GM12878 (cell line): ENCODE data around the gene IFITM5.

Source experiments
- BHLHE40 ChIP-seq, 2 experiments: fragments of 450-650 bp in 1 of 2; IDR thresholded peaks; 2 replicates each; pipeline ENCODE4 v1.6.1; 2011 to 2017; ENCODE audit warnings: low read depth in 2 of 2, borderline replicate concordance in 1 of 2, improper control_type of control experiment in 1 of 2, low read length in 1 of 2, mild to moderate bottlenecking in 1 of 2
- CHD2 ChIP-seq: IDR thresholded peaks from 2 replicates; pipeline ENCODE4 v1.6.1; 2011; ENCODE audit warnings: low read depth, low read length, improper control_type of control experiment, borderline replicate concordance
- EGR1 ChIP-seq, 2 experiments: IDR thresholded peaks; 1 replicate in 1 of 2; 2 replicates in 1 of 2; pipeline ENCODE4 v1.6.1; 2011 to 2012; ENCODE audit warnings: low read depth in 2 of 2, low read length in 2 of 2, borderline replicate concordance in 1 of 2, mild to moderate bottlenecking in 1 of 2, moderate library complexity in 1 of 2
- EP300 ChIP-seq, 2 experiments: fragments of 150-350 bp in 1 of 2; IDR thresholded peaks; 2 replicates each; pipeline ENCODE4 v1.6.1; 2011 to 2012; ENCODE audit warnings: low read depth in 2 of 2, low read length in 2 of 2, borderline replicate concordance in 1 of 2, improper control_type of control experiment in 1 of 2, inconsistent platforms in 1 of 2; ENCODE audit not compliant: control insufficient read depth in 1 of 2
- MYC ChIP-seq: IDR thresholded peaks from 2 replicates; pipeline ENCODE4 v1.6.1; 2011; ENCODE audit warnings: mild to moderate bottlenecking, low read length, moderate library complexity, inconsistent platforms; ENCODE audit not compliant: insufficient read depth, insufficient replicate concordance, insufficient read length, severe bottlenecking
- POLR2A ChIP-seq: IDR thresholded peaks from 2 replicates; pipeline ENCODE4 v1.6.1; 2011; ENCODE audit warnings: low read depth, mild to moderate bottlenecking, low read length
- POLR2AphosphoS5 ChIP-seq: IDR thresholded peaks from 2 replicates; pipeline ENCODE4 v1.6.1; 2011; ENCODE audit warnings: mild to moderate bottlenecking, low read length, inconsistent platforms
- TF ChIP-seq, protein P1 (sequence below), 3 experiments: IDR thresholded peaks in 2 of 3; conservative IDR thresholded peaks in 1 of 3; 2 replicates each; pipeline ENCODE4 v1.5.1; 2011; ENCODE audit warnings: low read depth in 3 of 3, low read length in 3 of 3, mild to moderate bottlenecking in 3 of 3, control low read depth in 2 of 3, moderate library complexity in 2 of 3, inconsistent platforms in 1 of 3, mixed read lengths in 1 of 3; ENCODE audit not compliant: control insufficient read depth in 2 of 3, insufficient read depth in 1 of 3; ENCODE audit errors: extremely low read depth in 1 of 3
- TF ChIP-seq, protein P2 (sequence below): IDR thresholded peaks from 2 replicates; pipeline ENCODE4 v1.6.1; 2012; ENCODE audit warnings: low read depth, low read length, improper control_type of control experiment
- TF ChIP-seq, protein P3 (sequence below): fragments of 450-650 bp; IDR thresholded peaks from 2 replicates; pipeline ENCODE4 v1.6.1; 2018; ENCODE audit warnings: mild to moderate bottlenecking, low read depth, moderate library complexity; ENCODE audit not compliant: partially characterized antibody

DNA sequence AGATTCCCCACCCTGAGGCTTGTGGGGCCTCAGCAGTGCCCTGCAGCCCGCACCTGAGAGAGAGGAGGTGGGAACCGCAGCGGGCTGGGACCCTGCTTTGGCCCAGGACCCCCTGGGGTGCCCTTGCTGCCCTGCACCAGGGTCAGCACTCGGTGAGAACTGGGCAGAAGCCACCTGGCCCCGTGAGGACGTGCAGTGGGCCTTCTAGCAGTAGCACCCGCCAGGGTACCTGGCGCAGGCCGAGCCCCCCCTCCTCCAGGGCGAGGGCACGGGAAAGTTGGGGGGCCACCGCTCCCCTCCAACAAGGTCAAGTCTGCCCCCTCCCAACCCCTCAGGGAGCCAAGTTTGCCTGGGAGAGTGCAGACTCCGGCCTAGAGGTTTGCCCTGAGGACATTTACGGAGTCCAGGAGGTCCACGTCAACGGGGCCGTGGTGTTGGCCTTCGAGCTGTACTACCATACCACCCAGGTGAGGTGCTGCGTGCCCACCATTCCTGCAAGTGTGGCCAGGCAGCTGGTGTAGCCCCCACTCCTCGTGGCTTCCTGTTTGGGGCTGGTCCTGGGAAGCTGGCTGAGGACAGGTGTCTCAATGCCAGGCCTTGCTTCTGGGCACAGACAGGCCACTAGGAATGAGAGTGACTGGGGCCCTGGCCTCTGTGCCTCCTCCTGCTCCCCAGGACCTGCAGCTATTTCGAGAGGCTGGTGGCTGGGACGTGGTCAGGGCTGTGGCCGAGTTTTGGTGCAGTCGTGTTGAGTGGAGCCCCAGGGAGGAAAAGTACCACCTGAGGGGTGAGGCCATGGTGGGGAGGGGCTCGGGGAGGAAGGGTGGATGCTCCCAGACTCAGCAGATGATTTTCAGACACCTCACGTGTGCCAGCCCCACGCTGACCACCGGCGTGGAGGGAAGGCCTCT, 6.9 kb downstream of the IFITM5 start:
- TF ChIP-seq, protein P1, sequence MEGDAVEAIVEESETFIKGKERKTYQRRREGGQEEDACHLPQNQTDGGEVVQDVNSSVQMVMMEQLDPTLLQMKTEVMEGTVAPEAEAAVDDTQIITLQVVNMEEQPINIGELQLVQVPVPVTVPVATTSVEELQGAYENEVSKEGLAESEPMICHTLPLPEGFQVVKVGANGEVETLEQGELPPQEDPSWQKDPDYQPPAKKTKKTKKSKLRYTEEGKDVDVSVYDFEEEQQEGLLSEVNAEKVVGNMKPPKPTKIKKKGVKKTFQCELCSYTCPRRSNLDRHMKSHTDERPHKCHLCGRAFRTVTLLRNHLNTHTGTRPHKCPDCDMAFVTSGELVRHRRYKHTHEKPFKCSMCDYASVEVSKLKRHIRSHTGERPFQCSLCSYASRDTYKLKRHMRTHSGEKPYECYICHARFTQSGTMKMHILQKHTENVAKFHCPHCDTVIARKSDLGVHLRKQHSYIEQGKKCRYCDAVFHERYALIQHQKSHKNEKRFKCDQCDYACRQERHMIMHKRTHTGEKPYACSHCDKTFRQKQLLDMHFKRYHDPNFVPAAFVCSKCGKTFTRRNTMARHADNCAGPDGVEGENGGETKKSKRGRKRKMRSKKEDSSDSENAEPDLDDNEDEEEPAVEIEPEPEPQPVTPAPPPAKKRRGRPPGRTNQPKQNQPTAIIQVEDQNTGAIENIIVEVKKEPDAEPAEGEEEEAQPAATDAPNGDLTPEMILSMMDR (IDR thresholded peaks at IDR 0.05 in 2 of 3, conservative IDR thresholded peaks at IDR 0.05 in 1 of 3; ENCODE audit: control insufficient read depth in 2 of 3, extremely low read depth in 1 of 3, insufficient read depth in 1 of 3, low read depth in 3 of 3, low read length in 3 of 3), result no peak
- no peak for TF ChIP-seq EP300 (IDR thresholded peaks at IDR 0.05; ENCODE audit: borderline replicate concordance in 1 of 2, control insufficient read depth in 1 of 2, low read depth in 2 of 2, low read length in 2 of 2)
- no peak for TF ChIP-seq BHLHE40 (IDR thresholded peaks at IDR 0.05; ENCODE audit: borderline replicate concordance in 1 of 2, low read depth in 2 of 2, low read length in 1 of 2)
- TF ChIP-seq, protein P2, sequence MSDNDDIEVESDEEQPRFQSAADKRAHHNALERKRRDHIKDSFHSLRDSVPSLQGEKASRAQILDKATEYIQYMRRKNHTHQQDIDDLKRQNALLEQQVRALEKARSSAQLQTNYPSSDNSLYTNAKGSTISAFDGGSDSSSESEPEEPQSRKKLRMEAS, result no peak
- no peak for TF ChIP-seq POLR2AphosphoS5
- no peak for TF ChIP-seq MYC
- TF ChIP-seq POLR2A, result no peak
- TF ChIP-seq CHD2, result no peak
- TF ChIP-seq, protein P3, sequence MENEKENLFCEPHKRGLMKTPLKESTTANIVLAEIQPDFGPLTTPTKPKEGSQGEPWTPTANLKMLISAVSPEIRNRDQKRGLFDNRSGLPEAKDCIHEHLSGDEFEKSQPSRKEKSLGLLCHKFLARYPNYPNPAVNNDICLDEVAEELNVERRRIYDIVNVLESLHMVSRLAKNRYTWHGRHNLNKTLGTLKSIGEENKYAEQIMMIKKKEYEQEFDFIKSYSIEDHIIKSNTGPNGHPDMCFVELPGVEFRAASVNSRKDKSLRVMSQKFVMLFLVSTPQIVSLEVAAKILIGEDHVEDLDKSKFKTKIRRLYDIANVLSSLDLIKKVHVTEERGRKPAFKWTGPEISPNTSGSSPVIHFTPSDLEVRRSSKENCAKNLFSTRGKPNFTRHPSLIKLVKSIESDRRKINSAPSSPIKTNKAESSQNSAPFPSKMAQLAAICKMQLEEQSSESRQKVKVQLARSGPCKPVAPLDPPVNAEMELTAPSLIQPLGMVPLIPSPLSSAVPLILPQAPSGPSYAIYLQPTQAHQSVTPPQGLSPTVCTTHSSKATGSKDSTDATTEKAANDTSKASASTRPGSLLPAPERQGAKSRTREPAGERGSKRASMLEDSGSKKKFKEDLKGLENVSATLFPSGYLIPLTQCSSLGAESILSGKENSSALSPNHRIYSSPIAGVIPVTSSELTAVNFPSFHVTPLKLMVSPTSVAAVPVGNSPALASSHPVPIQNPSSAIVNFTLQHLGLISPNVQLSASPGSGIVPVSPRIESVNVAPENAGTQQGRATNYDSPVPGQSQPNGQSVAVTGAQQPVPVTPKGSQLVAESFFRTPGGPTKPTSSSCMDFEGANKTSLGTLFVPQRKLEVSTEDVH, result no peak
- no peak for TF ChIP-seq EGR1 (IDR thresholded peaks at IDR 0.05; ENCODE audit: borderline replicate concordance in 1 of 2, low read depth in 2 of 2, low read length in 2 of 2)
